Measurements from ENCODE around the gene HTR4.
"Not testable (repeated sequence)": the region's sequence is repeated elsewhere in the genome, so short reads cannot be mapped to it uniquely, and the experiment has no call there.

The HTR4 gene

DNA sequence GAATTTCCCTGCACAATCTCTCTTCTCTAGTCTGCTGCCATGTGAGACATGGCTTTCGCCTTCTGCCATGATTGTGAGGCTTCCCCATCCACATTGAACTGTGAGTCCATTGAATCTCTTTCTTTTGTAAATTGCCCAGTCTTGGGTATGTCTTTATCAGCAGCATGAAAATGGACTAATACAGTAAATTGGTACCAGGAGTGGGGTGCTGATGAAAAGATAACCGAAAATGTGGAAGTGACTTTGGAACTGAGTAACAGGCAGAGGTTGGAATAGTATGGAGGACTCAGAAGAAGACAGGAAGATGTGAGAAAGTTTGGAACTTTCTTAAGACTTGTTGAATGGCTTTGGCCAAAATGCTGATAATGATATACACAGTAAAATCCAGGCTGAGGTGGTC lies 124.9 kb downstream of the HTR4 start:
- not testable (repeated sequence) for DNase-seq

DNA sequence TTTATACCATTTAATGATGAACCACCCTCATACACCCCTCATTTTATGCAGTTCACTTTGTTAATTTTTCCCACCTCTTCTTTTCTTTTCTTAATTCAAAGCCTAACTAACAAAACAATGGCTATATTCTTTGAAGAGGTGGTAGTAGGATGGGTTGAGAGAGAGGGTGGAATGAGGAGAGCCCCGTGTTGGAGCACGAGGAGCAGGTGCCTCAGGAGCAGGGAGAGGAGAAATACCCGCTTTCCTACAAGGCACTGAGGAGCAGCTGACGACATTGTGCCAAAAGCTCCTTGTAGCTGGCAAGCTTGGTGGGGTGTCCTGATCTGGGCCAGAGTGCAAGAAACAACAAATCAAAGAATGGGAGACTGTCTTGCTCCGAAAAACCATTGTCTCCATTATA lies 129.6 kb downstream of the HTR4 start:
- no peak for DNase-seq

DNA sequence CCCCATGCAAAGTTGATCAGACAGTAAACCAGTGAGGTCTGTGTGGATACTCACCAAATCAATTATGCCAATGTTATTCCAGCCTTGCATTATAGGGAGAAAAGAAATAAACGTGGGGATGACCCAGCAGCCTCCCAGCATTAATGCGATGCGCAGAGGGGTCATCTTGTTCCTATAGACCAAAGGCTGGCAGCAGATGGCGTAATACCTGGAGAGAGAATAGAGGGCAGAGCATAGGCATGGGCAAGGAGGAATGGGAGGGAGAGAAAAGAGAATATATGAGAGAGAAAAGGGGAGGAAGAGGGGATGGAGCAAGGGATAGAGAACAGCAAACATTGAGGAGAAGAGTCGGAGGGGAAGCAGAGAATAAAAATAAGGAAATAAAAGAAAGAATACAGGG lies 131.2 kb downstream of the HTR4 start:
- no peak for DNase-seq

DNA sequence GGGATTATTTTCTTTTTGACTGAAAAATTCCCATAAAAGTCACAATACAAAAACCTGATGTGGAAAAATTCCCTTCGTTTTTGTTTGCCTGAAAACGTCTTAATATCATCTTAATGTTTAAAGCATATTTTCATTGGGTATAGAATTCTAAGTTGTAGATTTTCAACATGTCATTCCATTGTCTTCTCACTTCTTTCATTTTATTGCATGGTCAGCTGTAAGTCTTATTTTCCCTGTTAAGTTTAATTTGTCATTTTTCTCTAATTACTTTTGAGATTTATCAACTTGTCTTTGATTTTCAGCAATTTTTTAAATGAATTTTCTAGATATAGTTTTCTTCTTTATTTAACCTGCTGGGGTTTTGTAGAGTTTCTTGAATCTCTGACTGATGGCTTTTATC lies 138.9 kb downstream of the HTR4 start:
- DNase-seq = no peak

DNA sequence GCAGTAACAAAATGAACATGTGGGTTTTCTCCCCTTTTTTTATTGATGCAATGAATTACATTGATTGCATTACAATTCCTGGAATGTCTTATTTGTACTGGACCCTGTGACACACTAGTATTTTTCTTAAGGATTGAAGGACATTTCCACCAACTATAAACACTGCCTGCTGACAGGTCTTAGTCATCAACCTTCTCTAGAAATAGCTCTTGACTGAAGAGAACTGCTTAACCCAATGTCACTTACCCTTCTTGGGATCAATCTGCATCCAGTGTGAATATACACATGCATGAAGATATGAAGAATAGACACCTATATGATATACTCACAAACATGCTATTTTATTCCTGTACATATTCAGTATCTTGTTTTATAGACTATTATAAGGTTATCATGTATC lies 140.0 kb downstream of the HTR4 start:
- DNase-seq = no peak

DNA sequence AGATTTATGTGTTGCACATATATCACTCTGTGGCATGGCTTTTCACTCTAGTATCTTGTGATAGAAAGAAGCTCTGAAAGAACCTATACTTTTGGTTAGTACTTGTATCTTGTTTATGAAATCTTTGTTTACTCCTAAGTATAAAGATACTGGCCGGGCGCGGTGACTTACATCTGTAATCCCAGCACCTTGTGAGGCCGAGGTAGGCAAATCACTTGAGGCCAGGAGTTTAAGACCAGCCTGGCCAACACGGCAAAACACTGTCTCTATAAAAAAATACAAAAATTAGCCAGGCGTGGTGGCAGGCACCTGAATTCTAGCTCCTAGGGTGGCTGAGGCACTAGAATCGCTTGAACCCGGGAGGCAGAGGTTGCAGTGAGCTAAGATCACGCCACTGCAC lies 141.8 kb downstream of the HTR4 start:
- DNase-seq = no peak

DNA sequence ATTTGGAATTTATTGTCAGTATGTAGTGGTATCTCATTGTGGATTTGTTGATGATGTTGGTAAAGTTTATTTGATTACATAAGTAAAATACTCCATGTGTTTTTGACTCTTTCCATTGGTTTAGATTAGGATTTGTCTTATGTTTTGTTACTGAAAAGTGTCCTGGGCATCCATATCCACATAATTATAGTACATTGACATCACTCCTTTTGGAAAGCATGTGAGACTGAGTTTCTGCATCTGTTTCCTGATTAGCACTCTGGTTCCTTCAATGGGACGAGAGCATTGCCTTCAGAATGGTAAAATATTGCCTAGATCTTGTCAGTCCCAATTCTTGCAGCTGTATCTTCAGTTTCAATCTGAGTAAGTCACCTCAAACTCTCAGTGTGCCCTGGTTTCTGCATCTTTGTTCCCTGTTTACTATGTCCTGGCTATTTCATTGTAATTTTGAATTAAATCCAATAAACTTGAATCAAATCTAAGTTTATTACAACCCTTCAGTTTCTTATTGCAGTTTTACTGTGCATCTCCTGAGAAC lies 142.4 kb downstream of the HTR4 start:
- no peak for DNase-seq

DNA sequence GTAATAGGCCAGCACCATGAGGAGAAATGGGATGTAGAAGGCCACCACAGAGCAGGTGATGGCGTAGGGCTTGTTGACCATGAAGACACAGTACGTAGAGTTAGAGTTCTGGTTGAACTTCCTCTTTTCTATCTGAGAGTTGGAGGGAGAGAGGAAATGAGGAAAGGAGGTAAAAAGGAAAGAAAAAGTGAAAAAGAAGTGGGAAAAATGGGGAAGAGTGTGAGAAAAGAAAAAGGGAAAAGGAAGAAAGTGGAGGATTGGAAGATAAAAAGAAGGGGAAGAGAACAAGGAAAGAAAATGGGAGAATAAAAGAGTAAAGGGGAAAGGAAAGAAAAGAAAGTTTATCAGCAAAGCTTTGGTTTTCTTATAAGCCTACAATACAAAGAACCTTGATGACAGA lies 144.4 kb downstream of the HTR4 start:
- DNase-seq = no peak

DNA sequence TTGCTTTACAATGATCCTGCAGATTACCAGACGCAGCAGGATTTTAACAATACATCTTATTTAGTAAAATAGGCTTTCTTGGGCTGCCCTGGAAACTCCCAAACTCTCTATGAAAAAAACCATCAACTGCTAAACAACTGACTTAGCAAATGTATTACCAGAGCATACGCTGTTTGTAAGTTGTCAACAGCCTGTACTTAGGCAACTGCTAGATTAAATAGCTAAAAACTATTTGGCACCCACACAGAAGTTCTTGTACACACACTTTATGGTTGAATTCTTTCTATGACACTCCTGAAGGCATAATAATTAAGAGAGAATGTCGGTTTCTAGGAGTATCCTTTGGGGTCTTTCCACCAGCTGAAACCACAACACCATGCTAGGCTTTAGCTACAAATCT lies 146.7 kb downstream of the HTR4 start:
- no peak for DNase-seq

DNA sequence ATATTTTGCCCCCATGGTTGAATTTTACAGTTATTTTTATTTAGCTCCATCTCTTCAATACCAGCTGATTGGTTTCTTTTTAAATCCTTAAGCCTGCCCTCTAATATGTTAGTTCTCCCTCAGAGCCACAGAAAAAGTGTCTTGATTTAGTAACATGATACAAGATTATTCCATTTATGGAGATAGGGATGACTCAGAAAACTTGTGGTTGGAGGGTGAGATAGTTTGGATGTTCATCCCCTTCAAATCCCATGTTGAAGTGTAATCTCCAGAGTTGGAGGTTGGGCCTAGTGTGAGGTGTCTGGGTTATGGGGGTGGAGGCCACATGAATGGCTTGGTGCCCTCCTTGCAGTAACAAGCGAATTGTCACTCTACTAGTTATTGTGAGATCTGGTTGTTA lies 154.9 kb downstream of the HTR4 start:
- no peak for DNase-seq

DNA sequence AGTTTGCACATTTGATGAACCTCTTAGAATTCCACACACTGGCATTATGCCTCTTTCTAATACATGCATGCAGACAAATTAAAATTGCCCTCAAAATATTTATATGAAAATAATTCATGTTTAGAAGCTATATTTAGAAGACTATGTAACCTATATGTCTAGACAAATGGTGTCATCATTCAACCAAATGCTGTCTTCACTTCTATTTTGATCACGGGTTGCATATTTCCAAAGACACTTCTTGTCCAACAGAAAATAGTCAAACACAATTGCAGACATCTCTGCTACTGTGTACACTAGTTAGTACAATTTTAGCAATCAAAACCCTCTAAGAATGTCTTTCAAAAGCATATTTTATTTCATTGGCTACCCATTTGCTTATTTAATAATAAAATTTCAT lies 156.6 kb downstream of the HTR4 start:
- DNase-seq = no peak

DNA sequence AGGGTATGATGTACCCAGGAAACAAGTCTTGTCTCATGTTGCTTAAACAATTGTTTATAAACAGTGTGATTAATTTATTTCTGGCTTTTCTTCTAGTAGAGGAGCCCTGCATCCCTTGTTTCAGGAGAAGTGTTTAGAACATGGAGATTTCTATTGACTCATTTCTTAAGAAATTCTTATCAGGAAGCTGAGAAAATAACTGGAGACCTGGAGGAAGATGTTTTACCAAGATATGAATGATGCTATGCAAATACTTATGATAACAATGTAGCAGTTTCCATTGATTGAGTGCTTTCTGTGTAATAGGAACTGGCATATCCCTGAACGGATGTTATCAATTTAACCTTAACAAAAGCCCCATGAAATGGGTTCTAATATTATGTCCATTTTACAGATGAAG lies 162.0 kb downstream of the HTR4 start:
- no peak for DNase-seq

DNA sequence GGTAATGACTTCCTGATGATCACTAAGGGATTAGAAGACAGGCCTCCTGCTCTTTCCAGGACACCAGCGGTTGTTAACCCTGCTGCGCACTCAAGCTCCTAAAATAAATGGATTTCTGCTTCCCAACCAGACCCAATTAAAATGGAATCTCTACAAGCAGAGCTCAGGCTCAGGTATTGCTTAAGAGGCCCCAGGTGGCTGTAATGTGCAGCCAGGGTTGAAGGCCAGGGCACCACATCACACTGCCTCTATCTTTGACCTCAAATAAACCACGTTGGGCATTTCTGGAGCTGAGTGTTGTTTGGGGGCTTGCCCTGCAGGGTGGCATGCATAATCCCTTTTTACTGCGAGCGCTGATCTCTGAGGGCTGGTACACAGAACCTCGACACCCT lies 162.5 kb downstream of the HTR4 start:
- no peak for DNase-seq

DNA sequence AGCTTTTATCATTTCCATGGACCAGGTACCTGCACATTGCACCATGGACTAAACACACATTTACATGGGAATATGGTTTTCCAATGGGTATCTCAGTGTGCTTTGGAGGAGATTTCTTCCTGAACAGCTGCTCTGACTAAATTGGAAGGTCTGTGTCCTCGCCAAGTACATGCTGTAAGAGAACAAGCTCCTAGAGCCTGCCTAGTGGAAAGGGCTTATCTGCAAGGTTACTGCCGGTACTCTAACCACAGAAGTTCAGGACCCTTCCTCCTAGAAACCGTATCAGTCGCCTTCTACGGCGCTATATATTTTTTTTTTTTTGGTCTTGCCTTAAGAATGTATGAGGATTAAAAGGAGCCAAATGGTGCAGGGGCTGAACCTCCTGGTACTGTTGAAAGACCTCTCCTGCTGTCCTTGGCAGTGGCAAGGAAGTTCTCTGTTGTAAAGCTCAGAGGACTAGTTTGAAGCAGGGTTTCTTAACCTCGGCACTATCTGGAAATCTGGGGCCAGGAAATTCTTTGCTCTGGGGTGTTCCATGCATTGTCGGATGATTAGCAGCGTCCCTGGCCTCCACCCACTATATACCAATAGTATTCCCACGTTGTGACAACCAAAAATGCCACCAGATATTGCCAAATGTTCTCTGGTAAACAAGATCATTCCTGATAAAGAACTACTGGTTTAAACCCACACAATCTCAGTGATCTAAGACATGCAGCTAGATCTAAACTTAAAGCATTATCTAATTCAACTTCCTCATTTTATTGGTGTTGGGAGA lies 163.1 kb downstream of the HTR4 start:
- no peak for DNase-seq

DNA sequence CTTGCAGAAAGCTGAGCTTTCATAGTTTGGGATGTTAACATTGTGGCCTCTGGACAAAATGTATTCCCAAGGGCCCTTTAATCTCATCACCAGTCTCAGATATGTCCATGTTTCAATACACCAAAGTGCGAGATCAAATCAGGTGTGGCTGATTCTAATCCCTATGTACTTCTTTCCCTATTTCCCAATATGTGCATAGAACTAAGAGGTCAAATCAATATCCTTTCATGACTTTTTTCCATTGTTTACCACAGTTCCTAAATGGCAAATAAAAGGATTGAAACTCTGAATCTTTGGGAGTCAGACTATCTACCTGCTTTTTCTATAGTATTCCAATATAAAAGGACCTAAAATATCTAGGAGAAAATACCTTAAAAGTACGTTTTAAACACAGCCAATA lies 165.6 kb downstream of the HTR4 start:
- no peak for DNase-seq

DNA sequence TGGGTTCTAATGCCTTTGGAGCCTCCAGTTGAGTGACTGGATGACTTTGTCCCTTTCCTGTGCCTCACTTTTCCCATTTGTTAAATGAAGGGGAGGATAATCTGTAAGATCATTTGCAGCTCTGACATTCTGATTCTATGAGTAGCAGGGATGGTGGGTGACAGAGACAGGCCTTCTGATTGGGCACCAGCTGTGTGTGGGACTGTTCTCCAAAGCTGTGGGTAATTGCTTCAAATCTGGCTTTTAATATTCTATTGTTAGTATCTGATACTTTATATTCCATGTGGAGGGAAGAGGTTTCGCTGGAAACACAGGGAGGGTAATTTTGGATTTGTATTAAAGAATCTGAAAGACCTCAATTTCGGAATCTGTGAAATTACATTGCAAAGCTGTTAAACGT lies 167.9 kb downstream of the HTR4 start:
- no peak for DNase-seq

DNA sequence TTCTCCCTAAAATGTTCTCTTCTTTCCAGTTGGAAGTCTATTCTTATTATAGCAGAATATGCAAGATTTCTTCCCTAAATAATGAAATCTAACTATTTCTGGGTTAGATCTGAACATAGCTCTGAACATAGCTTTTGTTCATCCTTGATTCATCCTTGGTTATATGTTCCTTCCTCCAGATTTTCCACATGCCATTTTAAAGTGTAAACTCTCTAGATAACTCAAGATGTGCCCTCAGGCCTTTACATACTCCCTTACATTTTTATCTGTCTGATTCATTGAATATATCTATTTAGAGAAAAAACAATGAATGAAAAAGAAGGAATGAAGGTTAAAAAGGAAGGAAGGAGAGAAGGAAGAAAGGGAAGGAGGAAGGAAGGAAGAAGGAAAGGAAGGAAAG lies 169.7 kb downstream of the HTR4 start:
- DNase-seq = no peak

DNA sequence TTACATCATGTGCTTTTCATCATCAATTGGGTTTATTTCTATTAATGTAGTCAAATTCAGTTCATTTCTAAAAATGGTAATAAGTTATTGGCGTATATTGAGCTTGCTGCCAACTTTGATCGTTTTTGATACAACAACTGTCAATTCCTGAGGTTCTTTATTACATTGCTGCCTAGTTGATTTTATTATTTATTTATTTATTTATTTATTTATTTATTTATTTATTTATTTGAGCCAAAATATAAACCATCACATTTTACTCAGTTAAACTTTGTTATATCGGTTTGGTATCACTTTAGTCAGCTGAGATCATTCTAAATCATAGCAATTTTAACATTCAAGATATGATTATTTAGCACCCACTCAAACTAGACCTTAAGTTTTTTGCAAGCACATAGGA lies 170.6 kb downstream of the HTR4 start:
- no peak for DNase-seq

DNA sequence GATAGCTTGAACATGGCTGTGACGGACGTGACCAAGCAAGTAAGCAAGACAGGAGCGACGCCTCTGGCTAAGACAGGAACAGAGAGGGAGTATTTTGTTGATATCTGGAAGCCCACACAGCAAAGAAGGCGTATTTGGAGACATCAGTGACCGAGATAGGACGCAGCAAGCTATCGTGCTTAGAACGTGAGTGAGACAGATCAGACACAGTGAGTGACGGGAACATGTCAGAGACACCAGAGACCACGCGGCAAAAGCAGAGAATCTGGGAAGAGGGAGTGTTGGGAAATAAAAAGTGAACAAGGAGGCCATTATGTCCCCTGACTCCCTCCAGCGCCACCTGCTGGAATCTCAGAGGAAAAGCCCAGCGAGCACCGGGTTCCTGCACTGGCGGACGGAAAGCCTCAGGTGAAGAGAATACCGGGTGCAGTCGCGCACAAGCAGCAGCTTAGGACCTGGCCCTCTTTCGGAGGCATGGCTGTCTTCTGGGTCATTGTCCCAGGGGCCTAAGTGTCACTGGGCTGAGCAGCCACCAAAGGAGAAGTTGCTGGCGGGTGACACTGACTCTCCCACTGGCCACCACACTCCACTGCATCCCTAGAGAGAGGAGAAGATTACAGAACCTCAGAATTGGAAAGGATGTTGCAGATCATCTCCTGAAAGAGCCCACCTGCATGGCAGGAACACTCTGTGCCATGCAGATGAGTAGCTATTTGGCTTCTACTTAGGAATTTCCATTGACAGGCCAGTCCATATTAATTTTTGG lies 171.4 kb downstream of the HTR4 start:
- DNase-seq = no peak

DNA sequence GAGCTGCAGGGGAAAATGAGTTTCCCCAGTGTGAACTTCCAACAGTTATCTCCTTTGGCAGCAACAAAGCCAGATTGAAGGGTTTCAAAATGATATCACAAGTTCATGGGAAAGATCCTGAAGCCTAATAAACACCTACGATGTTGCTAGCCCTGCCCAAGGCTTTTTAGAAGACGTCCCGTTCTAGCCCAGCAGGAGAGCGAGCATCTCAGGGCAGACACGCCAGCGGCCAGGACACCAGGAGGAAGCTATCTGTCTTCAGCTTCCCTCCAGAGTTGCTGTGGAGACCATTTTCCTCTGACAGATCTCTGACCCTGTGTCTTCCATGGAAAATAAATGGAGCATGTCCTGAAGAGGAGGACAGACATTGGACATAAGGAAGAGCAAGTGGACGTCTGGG lies 172.1 kb downstream of the HTR4 start:
- no peak for DNase-seq

DNA sequence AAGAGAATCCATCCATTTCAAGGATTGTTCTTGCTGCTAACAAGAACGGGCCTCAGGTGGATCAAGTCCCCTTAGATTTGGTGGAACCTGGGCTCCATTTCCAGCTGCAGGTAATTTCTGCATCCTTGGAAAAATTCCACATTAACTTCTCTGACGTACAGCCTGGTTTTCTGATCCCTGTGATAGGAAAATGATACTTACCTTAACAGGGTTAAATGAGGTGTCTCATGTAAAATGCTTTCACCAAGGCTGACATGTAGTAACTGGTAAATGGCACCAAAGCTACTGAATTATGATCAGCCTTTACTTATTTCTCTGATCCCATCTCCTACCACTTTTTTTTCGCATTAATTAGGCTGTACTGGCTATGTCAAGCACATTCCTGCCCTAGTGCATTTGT lies 176.9 kb downstream of the HTR4 start:
- DNase-seq = no peak

DNA sequence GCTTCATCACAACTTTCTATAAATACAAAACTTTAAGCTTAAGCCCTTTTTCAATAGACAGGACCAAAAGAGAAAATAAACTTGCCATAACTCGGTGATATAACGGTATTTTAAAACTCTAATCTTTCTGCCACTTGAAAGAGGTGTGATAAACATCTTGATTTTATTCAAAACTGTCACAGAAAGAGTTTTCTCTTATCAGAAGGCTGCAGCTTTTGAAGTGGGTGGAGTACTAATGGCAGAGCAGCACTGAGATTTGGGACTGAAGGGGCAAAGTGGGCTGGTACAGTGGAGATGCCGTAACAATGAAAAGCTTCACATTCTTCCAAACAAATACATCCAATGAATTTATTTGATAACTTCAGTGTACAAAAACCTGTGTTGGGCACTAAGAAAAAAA lies 178.0 kb downstream of the HTR4 start:
- no peak for DNase-seq

DNA sequence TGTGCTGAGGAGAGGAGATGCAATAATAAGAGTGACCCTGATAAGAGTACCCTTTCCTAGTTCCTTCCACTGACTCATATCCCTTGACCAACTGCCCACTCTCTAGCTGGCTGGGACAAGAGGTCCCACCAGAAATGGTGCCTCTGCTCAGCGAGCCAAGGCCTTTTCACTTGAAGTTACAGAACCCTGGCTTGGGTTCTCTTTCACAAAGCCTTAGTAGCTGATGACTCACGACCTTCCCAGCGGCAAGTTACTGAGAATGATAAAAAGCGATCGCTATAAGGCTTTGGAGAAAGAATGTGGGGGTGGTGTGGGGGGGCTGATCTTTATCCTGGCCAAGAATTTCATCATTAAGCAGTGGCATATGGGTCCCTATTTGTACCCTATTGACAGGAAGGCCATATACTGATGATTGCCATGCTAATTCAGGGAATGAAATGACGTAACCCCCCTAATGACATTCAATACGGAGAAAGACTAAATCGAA lies 180.3 kb downstream of the HTR4 start:
- DNase-seq = no peak

DNA sequence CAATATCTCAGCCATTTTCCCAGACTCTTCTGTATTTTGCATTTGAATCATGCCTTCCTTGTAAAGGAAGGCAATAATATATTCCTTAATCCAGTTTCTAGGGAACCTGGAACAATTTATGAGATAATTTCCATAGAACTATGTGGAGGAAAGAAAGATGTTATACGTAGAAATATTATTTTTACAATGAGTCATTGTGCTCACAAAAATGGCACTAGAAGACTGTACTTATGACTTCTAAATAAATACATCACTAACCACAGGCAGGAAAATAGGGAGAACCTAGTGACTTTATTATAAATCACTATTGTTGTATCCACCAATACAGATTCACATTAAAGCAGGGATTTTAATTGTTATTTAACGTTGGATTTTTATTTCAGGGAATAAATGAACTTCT lies 182.9 kb downstream of the HTR4 start:
- no peak for DNase-seq

All from COR-L47 (cell line).